Keratinocyte (primary cell): ENCODE data around the gene CDIP1. TPM values are rescaled to one million over a fixed set of nuclear protein-coding genes. Genes with fewer than 3 reads are reported as not detected.

ENCODE experiments used
- DNase-seq: peaks from one replicate; pipeline ENCODE4 v3.0.0-alpha.2; 2011; ENCODE audit warnings: low read depth, missing footprints, low spot score
- FAIRE-seq: peaks from 2 replicates; lab custom pipeline; 2011; peaks lifted over from hg19 to GRCh38; lab: Jason Lieb, UNC
- H2AFZ ChIP-seq: 2 replicates; pipeline ENCODE4 v1.6.0; 2012; ENCODE audit warnings: low read length, control low read depth, inconsistent platforms; ENCODE audit not compliant: control insufficient read depth
- H3K27ac ChIP-seq: 2 replicates; pipeline ENCODE4 v1.5.1; 2011; ENCODE audit warnings: low read length; ENCODE audit not compliant: control insufficient read depth, insufficient read depth
- H3K27me3 ChIP-seq: 3 replicates; pipeline ENCODE4 v1.6.0; 2011; ENCODE audit warnings: low read length; ENCODE audit not compliant: control insufficient read depth, insufficient read depth; ENCODE audit errors: extremely low read depth
- H3K36me3 ChIP-seq, 2 experiments: 2 replicates in 1 of 2; 3 replicates in 1 of 2; pipeline ENCODE4 v1.5.1; 2011; ENCODE audit warnings: low read length in 2 of 2, mild to moderate bottlenecking in 1 of 2; ENCODE audit not compliant: control insufficient read depth in 2 of 2, insufficient read depth in 2 of 2; ENCODE audit errors: extremely low read depth in 1 of 2
- H3K4me1 ChIP-seq: 3 replicates; pipeline ENCODE4 v1.5.1; 2011; ENCODE audit warnings: low read length; ENCODE audit not compliant: control insufficient read depth, insufficient read depth; ENCODE audit errors: extremely low read depth
- H3K4me2 ChIP-seq: 3 replicates; pipeline ENCODE4 v1.6.0; 2011; ENCODE audit warnings: low read depth, low read length; ENCODE audit not compliant: control insufficient read depth, insufficient read depth; ENCODE audit errors: extremely low read depth
- H3K4me3 ChIP-seq, 3 experiments: fragments of 200-600 bp in 1 of 3; sonication (generic) in 1 of 3; 2 replicates in 2 of 3; 3 replicates in 1 of 3; pipeline ENCODE4 v1.5.1; 2011 to 2016; ENCODE audit warnings: low read length in 3 of 3, mild to moderate bottlenecking in 3 of 3, control low read depth in 2 of 3, inconsistent platforms in 1 of 3, low read depth in 1 of 3, mixed read lengths in 1 of 3, mixed run types in 1 of 3, moderate library complexity in 1 of 3; ENCODE audit not compliant: control insufficient read depth in 2 of 3, insufficient read depth in 2 of 3; ENCODE audit errors: extremely low read depth in 1 of 3
- H3K79me2 ChIP-seq: 2 replicates; pipeline ENCODE4 v1.6.0; 2012; ENCODE audit warnings: low read length; ENCODE audit not compliant: control insufficient read depth, insufficient read depth
- H3K9ac ChIP-seq: 3 replicates; pipeline ENCODE4 v1.6.0; 2011; ENCODE audit warnings: low read length; ENCODE audit not compliant: control insufficient read depth, insufficient read depth; ENCODE audit errors: extremely low read depth
- H3K9me1 ChIP-seq: 3 replicates; pipeline ENCODE4 v1.6.0; 2011; ENCODE audit warnings: low read length; ENCODE audit not compliant: control insufficient read depth, insufficient read depth; ENCODE audit errors: extremely low read depth
- H3K9me3 ChIP-seq: 2 replicates; pipeline ENCODE4 v1.5.1; 2012; ENCODE audit warnings: low read depth, low read length; ENCODE audit not compliant: control insufficient read depth
- H4K20me1 ChIP-seq: 3 replicates; pipeline ENCODE4 v1.6.0; 2011; ENCODE audit warnings: low read length; ENCODE audit not compliant: control insufficient read depth, insufficient read depth; ENCODE audit errors: extremely low read depth
- EZH2 ChIP-seq: IDR thresholded peaks from one replicate; pipeline ENCODE4 v1.6.1; 2012; ENCODE audit warnings: inconsistent platforms, mild to moderate bottlenecking, low read length, moderate library complexity
- dilution Hi-C: fragments of 300-500 bp; cut with MboI; formaldehyde crosslinking; loops from one replicate; pipeline ENCODE4 v1.7.0; 2020; ENCODE audit warnings: low sequenced_read_pairs; ENCODE audit not compliant: extremely low pct_ligation_motif_present
- polyA plus RNA-seq, 5 experiments: library from polyadenylated mRNA; depleted of rRNA in 3 of 5; stranded (reverse) in 3 of 5; stranded (forward) in 1 of 5; unstranded in 1 of 5; fragments of >200 nt; gene quantifications; 1 replicate in 1 of 5; 2 replicates in 3 of 5; 3 replicates in 1 of 5; pipeline versions ENCODE4 v1.2.1 to v1.2.3, GENCODE V29; 2011 to 2012; ENCODE audit warnings: missing spikeins in 2 of 5, low read depth in 1 of 5, low replicate concordance in 1 of 5
- TF ChIP-seq, protein P1 (sequence below), 3 experiments: IDR thresholded peaks in 1 of 3; conservative IDR thresholded peaks in 1 of 3; optimal IDR thresholded peaks in 1 of 3; 2 replicates in 2 of 3; 3 replicates in 1 of 3; pipeline versions ENCODE3 to v1.5.1; 2011; ENCODE audit warnings: low read length in 3 of 3, mild to moderate bottlenecking in 3 of 3, moderate library complexity in 2 of 3, control low read depth in 1 of 3, inconsistent platforms in 1 of 3; ENCODE audit not compliant: insufficient read depth in 2 of 3; ENCODE audit errors: extremely low read depth in 1 of 3

The CDIP1 gene
- polyA plus RNA-seq, 1 donor (not counting 4 experiments of a cell fraction or from before 2014, with no cell fraction given): 19.8 TPM

DNA sequence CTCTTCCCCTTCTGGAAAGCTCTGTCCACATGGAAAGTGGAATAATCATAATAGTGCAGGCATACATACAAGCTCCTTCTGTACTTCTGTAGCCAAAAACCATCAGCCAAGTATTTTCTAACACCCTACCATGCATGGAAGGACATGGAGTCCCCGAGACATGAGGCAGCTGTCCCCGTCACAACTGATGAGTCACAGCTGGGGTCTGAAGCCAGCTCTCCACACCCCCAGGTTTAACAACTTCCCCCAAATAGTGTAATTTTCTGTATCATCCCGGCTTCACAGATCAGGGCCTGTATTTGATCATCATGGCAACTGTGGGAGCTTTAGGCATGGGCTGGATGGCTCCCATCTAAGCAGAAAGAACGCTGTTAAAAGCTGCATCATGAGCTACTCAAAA is 34.1 kb upstream of the CDIP1 start:
- no peak for FAIRE-seq
- dilution Hi-C loops: no loop called here

GRCh38 chr16:4570688-4571321 is 32.2 kb upstream of the CDIP1 start:
- H3K36me3 ChIP-seq: no peaks in the 10 kb centered on the region
- TF ChIP-seq, protein P1, sequence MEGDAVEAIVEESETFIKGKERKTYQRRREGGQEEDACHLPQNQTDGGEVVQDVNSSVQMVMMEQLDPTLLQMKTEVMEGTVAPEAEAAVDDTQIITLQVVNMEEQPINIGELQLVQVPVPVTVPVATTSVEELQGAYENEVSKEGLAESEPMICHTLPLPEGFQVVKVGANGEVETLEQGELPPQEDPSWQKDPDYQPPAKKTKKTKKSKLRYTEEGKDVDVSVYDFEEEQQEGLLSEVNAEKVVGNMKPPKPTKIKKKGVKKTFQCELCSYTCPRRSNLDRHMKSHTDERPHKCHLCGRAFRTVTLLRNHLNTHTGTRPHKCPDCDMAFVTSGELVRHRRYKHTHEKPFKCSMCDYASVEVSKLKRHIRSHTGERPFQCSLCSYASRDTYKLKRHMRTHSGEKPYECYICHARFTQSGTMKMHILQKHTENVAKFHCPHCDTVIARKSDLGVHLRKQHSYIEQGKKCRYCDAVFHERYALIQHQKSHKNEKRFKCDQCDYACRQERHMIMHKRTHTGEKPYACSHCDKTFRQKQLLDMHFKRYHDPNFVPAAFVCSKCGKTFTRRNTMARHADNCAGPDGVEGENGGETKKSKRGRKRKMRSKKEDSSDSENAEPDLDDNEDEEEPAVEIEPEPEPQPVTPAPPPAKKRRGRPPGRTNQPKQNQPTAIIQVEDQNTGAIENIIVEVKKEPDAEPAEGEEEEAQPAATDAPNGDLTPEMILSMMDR (optimal IDR thresholded peaks at IDR 0.05 in 1 of 3, IDR thresholded peaks at IDR 0.05 in 1 of 3, conservative IDR thresholded peaks at IDR 0.05 in 1 of 3; ENCODE audit: extremely low read depth in 1 of 3, insufficient read depth in 2 of 3, low read length in 3 of 3): no peak
- TF ChIP-seq EZH2: no peak
- H3K9me1 ChIP-seq: no peaks in the 10 kb centered on the region

More for the DNA sequence above, 34.1 kb upstream of the CDIP1 start:
- no peaks in the 10 kb centered on the region for H4K20me1 ChIP-seq
- no peaks in the 10 kb centered on the region for H3K9me3 ChIP-seq
- no peak overlapping the region for H3K4me2 ChIP-seq
- no peak overlapping the region for H3K27ac ChIP-seq
- H3K9me1 ChIP-seq: no peaks in the 10 kb centered on the region
- DNase-seq: no peak
- peaks cover 2% of the 10 kb centered on the region for H3K27me3 ChIP-seq
- no peak overlapping the region for H3K4me3 ChIP-seq
- no peaks in the 10 kb centered on the region for H3K4me1 ChIP-seq
- H2AFZ ChIP-seq: no peak overlapping the region
- no peak overlapping the region for H3K9ac ChIP-seq
- no peaks in the 10 kb centered on the region for H3K79me2 ChIP-seq
- H3K36me3 ChIP-seq: no peaks in the 10 kb centered on the region
- TF ChIP-seq EZH2: no peak
- TF ChIP-seq, protein P1 (optimal IDR thresholded peaks at IDR 0.05 in 1 of 3, IDR thresholded peaks at IDR 0.05 in 1 of 3, conservative IDR thresholded peaks at IDR 0.05 in 1 of 3; ENCODE audit: extremely low read depth in 1 of 3, insufficient read depth in 2 of 3, low read length in 3 of 3): no peak

More at GRCh38 chr16:4570688-4571321, 32.2 kb upstream of the CDIP1 start:
- Histone ChIP-seq H3K4me1 (no peaks in the 10 kb centered on the region), H3K9me3 (no peaks in the 10 kb centered on the region), H4K20me1 (no peaks in the 10 kb centered on the region), H2AFZ (no peak overlapping the region), H3K4me2 (no peak overlapping the region), H3K27me3 (peaks cover 2% of the 10 kb centered on the region), H3K27ac (no peak overlapping the region), H3K4me3 (no peak overlapping the region), H3K79me2 (no peaks in the 10 kb centered on the region), H3K9ac (no peak overlapping the region)
- DNase-seq (no peak), FAIRE-seq (no peak)
- dilution Hi-C loops: no loop called here
